ENCODE measurements around the gene RUVBL2.

- TF ChIP-seq POLR2A (IDR thresholded peaks at IDR 0.05) (no peak), CTCF (IDR thresholded peaks at IDR 0.05) (no peak)
These were observed 3.3 kb upstream of the RUVBL2 start for GRCh38 chr19:48990400-48990799.
